COLO668 (cell line): ENCODE measurements around the gene ARL17A.
"Not testable (repeated sequence)": the region's sequence is repeated elsewhere in the genome, so short reads cannot be mapped to it uniquely, and the experiment has no call there.

ENCODE experiments used
- DNase-seq: peaks from one replicate; lab custom pipeline; 2025; ENCODE audit not compliant: unreplicated experiment; lab: John Stamatoyannopoulos, UW

Gene ARL17A

GRCh38 chr17:46559155-46559554 is 20.3 kb downstream of the ARL17A start:
- DNase-seq = not testable (repeated sequence)

- not testable (repeated sequence) for DNase-seq
These were observed 30.9 kb downstream of the ARL17A start for GRCh38 chr17:46548607-46549006.

GRCh38 chr17:46534716-46535115 is 44.8 kb downstream of the ARL17A start:
- not testable (repeated sequence) for DNase-seq

GRCh38 chr17:46512168-46512567 is 67.3 kb downstream of the ARL17A start, which contains the start of gene LRRC37A2:
LRRC37A2 (plus strand) TSS chr17:46512468; CDS start chr17:46512713, 245 bp downstream.
- DNase-seq = not testable (repeated sequence)

GRCh38 chr17:46505896-46506295 is 73.6 kb downstream of the ARL17A start:
- DNase-seq = not testable (repeated sequence)

- DNase-seq = not testable (repeated sequence)
These were observed 79.9 kb downstream of the ARL17A start for GRCh38 chr17:46499437-46500139.

- DNase-seq = not testable (repeated sequence)
These were observed 87.5 kb downstream of the ARL17A start for GRCh38 chr17:46492021-46492420.

- DNase-seq = not testable (repeated sequence)
These were observed 98.2 kb downstream of the ARL17A start for GRCh38 chr17:46481310-46481709.

- not testable (repeated sequence) for DNase-seq
These were observed 100.7 kb downstream of the ARL17A start for GRCh38 chr17:46478823-46479222.

GRCh38 chr17:46475583-46475982 is 103.9 kb downstream of the ARL17A start:
- DNase-seq = not testable (repeated sequence)

- DNase-seq = not testable (repeated sequence)
These were observed 105.0 kb downstream of the ARL17A start for GRCh38 chr17:46474489-46474888.

- DNase-seq = not testable (repeated sequence)
These were observed 111.9 kb downstream of the ARL17A start for GRCh38 chr17:46467618-46468017.
